NK-92 (cell line): ENCODE data around the gene LRRTM4.

Experiments used
- DNase-seq: peaks from one replicate; lab custom pipeline; 2025; ENCODE audit not compliant: unreplicated experiment; lab: John Stamatoyannopoulos, UW

Gene LRRTM4

DNA sequence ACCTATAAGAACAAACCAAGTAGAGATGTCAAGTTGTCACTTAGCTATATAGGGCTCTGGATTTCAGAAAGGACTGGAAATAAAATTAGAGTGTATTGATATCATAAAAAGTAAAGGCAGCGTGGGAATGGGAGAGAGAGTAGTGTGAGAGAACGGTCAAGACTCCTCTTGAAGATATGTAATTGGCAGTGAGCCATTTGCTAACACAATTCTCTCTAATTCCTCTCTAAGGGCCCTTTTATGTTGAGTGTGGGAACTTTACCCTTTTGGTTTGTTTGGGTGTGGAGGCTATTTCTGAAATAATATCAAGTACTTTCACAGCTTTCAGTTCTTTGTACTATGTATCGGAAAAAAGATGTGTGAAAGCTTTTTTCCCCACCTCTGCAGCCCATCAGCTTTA, 196.8 kb downstream of the LRRTM4 start:
- no peak for DNase-seq

DNA sequence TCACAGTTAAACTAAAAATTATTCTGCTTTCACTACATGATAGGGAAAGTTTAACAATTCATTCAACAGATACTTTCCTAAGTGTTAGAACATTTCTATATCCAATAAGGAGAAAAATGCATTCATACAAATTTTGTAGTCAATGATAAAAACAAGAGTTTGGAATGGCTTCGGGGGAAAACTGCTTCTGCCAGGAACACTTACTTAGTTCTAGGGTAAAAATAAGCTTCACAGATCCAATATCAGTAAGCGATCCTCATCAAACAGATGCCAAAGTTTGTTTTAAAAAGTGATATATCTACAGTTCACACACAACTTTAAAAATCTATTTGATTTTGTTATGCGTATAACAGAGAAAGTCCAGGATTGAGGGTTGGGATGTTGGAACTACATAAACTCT, 199.7 kb downstream of the LRRTM4 start:
- DNase-seq = no peak

DNA sequence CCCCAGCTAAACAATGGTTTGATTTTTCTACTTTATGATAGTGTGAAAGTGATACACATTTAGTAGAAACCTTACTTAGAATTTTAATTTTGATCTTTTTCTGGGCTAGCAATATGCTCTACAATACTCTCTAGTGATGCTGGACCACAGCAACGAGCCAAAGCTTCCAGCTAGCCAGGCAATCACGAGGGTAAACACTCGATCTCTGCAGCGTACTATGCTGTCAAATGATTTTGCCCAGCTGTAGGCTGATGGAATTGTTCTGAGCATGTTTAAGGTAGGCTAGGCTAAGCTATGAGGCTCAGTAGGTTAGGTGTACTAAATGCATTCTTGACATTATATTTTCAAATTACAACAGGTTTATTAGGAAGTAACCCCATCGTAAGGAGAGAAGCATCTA, 207.5 kb downstream of the LRRTM4 start:
- no peak for DNase-seq

DNA sequence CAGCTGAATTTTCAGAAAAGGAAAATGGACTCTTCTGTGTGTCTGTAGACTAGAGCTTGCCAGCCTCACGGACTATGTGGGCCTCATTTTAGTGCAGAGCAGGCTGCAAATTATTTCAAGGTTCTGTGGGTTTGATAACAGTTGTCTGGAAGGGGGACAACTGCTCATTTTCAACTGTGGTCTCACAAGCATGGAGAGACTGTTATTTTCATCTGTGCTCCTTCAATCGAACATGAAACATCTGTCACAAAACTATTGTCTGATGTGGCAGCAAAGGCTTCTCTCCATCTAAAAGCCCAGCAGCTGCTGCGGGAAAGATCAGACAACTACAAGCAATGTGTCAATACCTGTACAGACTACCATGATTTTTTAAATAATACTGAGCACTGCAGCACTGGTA, 211.8 kb downstream of the LRRTM4 start:
- no peak for DNase-seq

DNA sequence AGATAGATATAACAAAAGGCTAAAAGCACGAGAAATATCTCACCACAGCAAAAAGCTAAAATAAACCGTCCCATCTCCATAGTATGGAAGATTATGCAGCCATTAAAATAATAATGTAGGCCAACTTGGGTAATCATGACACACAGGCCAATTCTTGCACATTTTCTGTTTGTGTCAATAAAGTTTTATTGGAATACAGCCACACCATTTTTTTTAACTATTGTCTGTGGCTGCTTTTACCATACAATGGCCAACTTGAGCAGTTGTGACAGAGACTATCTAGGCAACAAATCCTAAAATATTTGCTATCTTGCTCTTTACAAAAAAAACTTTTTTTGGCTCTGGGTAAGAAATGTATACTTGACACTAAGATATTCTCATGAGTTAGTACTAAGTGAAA, 212.5 kb downstream of the LRRTM4 start:
- no peak for DNase-seq

DNA sequence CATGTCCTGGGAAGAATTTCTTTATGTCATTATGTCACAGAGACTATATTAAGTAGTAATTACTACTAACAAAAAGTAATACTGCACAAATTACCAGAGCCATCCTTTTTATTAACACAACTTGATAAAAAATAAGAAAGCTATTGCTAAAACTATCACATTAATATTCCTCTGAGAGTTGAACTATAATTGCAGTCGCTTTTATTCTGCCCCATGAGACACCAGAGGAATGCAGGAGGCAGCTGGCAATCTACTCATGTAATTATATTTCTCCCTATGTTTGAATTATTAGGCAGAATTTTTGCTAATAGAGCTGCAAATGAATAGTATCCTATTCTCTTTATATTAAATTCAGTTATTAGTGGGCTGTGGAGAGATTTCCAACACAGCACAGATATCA, 220.7 kb downstream of the LRRTM4 start:
- no peak for DNase-seq

DNA sequence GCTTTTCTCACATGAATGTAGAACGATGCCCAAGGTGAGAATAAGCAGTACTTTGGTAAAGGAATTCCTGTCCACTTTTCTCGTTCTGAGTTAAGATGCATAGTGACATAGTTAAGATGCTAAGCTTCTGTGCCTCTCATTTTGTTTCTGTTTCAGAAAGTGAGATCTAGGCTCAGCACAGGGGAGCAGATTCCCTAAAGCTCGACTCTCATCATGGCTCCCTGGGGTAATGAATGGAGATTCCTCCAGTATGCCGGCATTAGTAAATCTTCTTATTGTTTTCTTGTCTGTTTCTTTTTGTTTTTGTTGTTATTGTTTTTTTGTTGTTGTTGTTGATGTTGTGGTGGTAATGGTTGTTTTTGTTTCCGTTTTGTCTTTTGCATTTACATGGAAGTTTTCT, 225.4 kb downstream of the LRRTM4 start:
- DNase-seq = no peak

DNA sequence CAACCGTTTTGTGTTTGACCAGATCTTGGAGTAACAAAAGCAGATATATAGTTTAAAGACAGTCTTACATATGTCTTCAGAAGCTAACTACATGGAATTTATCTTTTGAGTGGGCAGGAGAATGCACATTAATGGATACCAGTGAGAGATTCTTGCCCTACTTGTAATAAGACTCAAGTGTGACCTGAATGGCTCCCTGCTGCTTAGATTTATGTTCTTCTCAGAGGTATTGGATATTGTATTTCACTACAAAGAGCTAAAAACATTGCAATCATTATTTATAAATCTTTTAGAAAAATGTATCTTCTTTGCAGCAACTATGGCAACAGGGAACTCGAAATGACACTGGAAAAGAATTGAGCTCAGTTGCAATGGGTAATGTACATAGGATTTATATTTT, 227.7 kb downstream of the LRRTM4 start:
- no peak for DNase-seq

DNA sequence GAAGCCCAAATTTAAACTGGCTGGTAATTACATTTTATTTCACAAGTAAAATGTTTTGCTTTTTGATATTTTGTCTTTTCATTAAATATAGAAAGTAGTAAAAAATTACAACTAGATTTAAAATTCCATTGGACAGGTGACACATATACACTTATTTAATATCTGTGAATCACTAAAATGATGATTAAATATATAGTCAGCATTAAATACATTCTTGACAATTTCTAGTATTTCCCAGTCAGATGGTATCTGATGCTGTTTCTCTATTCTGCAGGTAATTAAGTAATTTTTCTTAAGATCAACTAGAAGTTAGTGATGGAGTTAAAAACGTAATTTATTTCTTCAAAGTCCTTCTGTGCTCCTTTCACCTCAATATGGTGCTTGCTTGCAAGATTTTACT, 237.8 kb downstream of the LRRTM4 start:
- no peak for DNase-seq

DNA sequence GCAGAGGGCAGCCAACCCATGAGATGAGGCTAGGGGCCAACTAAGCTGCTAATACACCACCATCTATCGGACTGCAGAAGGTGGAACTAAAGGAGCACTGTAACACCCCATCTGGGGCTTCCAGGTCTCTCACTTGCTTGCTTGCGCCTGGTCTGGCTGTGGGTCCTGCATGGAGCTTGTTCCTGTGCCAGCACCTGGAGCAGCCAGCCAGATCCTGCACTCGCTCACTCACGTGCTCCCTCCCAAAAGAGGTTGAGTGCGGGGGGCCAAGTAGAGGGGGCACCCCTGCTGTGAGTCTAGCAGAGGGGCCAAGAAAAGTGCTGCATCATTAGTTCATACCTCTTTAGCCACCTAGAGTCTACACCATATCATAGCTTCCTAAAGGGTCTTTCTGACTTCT, 250.9 kb downstream of the LRRTM4 start:
- DNase-seq = no peak

DNA sequence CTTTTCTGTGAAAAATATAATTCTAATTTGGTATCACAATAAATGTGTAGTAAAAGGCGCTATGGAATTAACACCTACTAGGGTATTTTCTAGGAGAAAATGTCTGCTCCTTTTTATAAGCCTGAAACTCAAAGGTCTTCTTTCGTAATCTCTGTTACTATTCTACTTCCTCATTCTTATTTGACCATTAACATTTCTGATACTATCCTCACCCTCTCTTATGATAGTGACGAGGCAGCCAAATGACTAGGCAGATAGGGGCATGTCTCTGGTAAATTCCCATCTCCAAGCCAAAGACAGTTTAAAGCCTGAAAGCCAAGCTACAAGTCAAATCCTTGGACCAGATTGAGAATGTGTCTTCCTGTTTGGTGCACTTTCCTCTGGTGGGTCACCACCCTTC, 251.7 kb downstream of the LRRTM4 start:
- DNase-seq = no peak

DNA sequence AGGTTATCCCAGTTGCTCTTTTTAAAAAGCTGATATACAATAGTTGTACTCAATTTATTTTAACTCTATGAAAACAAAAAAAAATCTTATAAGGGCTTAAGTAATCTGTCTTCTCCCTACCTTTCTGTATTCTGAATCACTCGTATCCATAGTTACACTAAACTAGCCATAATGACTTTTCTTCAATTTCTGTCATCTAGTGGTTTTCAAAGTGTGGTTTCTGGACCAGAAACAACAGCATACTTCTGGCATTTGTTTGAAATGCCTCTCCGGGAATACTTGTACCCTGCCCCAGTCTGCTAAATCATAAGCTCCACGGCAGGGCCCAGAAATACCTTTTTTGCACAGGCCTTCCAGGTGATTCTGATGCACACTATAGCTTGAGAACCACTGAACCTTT, 253.6 kb downstream of the LRRTM4 start:
- DNase-seq = no peak

DNA sequence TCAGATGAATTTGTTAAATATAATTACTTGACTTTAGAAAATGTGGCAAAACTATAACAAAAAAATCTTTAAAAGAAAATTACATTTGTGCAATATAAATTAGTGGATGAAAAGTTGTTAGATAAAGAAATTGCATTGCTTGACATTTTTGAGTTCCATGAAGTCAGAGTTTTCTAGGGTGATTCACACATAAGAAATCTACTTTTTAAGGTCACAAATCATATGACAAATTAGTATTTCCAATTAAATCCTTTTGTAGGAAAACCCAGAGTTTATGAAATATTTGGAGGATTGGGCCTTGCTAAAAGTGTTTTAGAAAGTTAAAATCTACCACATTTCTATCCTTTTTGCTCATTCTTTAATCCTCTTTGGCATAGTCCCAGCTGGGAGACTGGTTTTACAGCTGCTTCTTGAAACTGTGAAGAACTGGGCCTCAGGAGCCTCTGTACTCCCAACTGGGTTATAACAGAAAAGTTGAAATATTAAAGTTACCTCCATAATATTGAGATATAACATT, 289.2 kb downstream of the LRRTM4 start:
- DNase-seq = no peak

DNA sequence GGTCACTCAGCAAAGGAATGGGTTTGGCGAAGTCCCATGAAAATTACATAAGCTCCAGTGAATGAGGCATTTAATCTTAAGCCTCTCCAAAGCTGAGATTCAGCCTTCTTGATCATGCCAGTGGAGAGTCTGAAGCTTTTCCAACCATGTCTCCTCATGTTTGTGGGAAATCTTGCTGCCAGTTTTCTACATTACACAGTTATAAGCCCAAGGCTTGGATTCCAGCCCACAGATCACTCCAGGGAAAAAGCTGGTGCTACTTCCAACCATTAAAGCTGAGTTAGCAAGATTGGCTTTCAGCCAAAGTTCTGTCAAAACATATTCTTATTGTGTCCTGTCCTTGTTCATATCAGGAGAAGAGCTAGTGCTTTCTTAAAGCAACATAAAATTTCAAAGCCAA, 293.8 kb downstream of the LRRTM4 start:
- no peak for DNase-seq

DNA sequence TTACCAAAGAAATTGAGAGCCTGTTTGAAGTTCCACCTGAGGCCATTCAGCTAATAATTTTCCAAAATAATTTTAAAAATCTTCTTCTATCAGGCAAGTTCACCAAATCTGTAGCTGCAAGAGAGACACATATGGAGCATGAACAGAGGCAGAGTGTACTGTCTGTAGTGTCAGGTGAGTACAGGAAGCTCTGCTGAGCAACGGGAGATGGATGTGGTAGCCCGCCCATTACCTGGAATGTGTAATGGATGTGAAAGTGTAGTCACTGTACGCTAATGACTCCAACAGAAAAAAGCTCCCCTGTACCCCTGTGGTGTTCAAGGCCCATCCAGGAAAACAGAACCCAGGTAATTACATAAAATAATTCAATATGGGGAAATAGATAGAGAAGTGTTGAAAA, 311.5 kb downstream of the LRRTM4 start:
- no peak for DNase-seq

DNA sequence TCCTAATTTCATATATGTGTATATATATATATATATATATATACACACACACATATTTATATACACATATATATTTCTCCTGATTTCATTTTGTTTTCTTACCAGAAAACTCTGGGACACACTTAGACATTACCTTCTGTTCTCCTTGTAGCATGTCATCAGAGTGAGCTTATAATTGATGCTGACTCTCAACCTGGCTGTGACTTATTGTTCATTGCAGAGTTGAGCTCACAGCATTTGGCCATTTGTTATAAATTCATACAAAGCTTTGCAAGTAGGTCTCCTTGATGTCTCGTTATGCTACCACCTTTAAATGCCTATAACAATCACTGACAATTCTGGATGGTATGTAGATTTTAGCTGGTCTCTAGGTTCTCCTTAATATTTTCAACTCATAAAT, 314.8 kb downstream of the LRRTM4 start:
- DNase-seq = no peak

DNA sequence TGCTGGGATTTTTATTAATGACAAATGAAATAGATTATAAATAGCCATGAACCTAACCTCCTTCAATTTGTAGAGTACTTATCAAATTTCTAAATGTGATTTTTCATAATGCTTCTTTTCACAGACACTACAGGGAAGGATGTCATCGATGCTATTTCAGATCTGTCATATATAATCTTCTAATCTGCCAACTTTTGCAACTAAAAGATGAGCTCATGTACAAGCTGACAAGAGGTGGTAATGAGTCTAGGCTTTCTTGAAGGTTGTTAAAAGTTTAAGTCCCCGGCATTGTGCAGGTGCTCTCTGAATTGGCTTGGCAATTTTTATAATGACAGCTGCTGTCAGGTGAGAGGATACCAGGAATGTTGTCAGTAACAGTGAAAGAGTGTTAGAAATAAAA, 320.4 kb downstream of the LRRTM4 start:
- no peak for DNase-seq

DNA sequence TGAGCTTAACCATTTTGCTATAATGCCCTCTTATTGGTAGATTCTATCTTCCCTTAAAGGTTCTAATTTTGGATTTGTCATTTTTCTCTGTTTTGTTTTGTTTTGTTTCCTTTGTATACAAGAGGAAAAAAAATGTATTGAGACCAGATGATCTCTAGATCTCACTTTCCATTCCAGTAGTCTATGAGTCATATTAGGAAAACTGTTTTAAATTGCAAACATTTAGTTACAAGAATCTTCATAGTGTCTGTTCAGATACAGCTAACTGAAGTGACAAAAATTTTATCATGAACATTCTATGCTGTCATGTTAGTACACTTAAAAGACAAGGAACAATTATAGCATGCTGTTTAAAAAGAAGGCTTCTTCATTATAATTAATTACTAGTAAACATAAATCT, 322.8 kb downstream of the LRRTM4 start:
- no peak for DNase-seq

DNA sequence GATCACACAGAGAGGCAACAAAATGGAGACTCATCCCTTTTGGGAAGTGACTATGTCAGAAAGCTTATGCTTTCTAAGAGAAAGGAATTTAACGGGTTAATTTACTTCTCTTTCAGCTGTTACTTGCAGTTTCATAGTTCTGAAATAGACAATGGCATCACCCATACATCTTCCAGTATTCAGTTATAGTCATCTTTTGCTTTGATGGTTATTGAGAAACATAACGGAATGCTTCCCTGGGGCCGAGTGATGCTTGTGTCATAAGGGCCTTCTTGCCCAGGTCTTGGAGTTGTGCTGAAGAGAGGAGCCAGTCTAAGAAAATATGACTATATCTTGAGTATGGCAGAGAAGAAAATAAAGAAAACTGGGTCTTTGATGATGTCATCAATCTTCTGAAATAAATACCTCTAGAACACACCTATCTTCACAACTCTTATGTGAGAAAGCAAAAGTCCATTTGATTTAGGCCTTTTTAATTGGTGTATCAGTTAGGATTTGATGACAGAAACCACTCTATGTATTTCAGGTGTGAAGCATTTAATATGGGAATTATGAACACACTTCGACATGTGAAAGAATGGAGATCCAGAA, 328.2 kb downstream of the LRRTM4 start:
- DNase-seq = no peak

DNA sequence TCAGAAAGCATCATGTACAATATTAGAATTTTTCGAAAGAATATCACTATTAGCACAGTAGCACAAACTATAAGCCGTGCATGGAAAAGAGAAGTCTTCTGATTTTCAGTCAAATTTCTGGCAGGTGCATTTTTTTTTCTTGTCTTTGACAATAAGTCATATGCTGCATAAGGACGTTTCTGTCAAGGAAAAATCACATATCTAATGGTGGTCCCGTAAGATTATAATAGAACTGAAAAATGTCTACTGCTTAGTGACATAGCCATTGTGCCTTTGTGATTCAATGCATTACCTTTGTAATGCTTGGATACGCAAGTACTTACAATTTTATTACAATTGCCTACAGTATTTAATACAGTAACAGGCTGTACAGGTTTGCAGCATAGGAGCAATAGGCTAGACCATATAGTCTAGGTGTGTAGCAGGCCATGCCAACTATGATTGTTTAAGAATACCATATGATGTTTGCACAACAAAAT, 329.3 kb downstream of the LRRTM4 start:
- no peak for DNase-seq

DNA sequence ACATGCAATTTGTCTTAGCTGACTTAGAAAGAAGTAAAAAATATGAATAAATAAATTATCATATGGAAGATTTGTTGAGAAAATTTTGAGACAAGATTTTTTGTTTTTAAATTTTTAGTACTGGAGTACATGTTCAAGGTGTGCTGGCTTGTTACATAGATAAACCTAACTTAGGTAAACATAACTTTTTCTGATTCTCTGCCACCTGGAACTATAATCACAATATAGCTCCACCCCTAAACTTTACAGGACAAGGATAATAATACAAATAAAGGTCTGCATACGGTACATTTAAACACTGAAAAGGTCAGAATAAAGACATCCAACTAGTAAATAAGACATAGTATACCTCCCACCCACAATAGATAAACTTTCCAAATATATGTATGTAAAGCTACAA, 330.5 kb downstream of the LRRTM4 start:
- no peak for DNase-seq

DNA sequence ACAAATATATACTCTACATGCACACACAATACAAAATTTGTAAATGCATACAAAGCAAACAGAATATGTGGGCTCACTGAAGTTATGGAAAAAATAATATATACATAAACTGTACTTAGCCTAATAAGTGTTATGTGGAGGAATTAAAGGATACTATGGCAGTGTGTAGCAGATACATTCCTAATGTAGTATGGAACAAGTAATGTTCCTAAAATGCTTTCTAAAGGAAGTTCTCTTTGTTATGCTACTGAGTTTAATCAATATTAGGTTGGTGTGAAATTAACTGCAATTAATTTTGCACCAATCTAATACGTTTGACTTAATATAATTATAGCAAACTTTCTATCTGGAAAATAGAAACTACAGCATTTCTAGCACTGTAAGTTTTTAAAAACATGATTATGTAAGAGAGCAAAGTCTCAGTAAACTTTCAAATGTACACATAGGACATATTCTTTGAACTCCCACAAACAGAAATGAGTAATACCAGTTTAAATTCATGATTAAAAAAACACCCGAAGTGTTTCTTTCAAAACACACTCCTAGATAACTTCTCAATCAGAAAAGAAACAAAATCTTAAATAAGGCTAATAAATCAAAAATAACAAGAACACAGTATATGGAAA, 331.3 kb downstream of the LRRTM4 start:
- DNase-seq = no peak

DNA sequence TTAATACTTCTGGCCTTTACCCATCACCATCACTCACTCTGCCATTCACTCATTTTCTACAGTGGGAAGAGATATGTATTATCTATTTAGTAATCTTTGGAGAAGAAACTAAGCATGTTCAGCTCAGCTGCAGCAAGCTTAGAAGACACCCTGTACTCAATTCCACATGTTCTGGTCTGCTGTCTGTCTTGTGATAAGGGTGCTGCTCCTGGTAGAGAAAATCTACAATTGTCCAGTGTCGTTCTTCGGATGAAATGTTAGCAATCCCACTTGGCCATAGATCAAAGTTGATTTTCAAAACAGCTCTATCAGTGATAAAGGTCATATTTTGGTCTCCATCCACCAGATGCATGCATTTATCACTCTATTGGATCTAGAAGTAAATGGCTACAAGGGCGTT, 337.1 kb downstream of the LRRTM4 start:
- no peak for DNase-seq
